Stimulated activated CD4-positive, alpha-beta T cell treated with anti-CD3 and anti-CD28 coated beads, Interleukin-12 subunit alpha, Interleukin-12 subunit beta, amount 100 ng/mL, for 48 hours (primary cell): ENCODE data around the gene TYRP1.

Source experiments
- DNase-seq, 3 donors: peaks; one replicate each; pipeline ENCODE4 v3.0.0-alpha.2; 2020; ENCODE audit warnings: low read depth in 2 of 3, low spot score in 1 of 3

TYRP1 gene

DNA sequence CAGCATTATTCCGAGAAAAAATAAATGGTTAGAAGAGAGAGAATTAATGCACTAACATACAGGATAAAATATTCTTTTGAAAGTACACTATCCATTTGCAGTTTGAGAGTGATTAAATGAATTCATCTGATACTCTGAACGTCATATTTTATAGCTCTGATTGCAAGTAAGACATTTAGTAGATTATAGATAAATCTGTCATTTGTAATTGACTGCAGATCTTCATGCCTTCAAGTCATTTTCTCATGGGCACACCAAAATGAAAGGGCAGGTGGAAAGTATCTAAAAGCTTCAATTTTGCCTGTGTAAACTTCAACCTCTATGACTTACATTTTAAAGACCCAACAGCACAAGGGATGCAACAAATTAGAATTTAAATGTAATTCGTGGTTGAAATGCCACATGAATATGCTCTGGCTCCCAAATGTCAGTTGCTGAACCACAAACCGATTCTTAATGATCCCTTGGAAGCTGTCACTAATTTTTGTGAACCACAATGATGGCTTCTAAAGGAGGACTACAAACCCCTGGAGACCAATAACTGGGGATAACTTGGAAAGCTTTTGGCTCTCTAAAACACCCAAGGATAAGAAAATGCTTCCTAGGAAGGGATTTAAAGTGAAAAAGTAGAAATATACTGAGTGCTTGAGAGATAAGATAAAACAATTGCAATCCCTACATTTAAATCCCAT is 3.9 kb downstream of the TYRP1 start:
- no peak for DNase-seq

DNA sequence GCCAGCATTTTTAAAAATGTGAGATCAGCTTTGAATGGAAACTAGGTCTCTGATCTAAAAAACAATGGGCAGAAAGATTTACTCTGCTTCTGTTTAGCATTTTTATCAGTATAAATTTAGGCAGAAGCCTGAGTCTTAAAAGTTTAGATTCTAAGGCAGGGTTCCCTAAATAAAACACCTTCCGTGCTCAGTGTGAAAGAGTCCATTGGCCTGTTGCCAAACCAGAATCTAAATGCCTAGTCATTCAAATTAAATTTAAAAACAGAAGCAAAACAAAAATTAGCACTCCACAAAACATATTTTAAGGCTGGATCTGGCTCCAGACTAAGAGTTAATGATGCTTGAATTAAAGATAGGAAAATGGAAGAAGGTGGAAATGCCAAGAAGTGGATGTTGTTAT is 4.5 kb downstream of the TYRP1 start:
- no peak for DNase-seq

DNA sequence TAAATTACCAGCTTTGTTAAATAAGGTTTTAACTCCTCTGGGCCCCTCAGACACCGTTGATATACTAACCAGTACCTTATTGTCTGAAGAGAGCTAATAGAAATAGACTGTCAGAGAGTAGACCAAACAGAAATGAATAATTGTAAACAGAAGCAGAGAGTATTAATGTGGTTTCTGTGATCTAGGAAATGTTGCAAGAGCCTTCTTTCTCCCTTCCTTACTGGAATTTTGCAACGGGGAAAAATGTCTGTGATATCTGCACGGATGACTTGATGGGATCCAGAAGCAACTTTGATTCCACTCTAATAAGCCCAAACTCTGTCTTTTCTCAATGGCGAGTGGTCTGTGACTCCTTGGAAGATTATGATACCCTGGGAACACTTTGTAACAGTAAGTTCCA is 5.1 kb downstream of the TYRP1 start:
- DNase-seq: no peak

DNA sequence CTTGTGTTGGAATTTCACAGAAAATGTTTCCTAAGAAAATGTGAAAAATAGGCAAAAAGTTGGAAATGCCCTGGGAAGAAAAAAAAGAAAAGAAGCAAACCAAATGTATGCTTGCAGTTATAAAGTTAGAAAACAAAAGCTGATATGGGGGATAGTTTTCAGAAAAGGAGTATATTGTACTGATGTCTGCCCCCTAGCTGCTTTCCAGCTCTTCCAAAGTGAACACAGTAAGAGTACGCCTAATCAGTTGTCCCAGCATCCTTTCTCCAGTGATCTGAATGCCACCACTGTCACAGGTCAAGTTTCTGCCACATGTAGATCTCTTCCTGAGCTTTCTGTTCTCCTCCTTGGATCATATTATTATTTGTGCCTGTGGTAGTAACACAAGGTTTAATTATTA is 5.8 kb downstream of the TYRP1 start:
- no peak for DNase-seq

DNA sequence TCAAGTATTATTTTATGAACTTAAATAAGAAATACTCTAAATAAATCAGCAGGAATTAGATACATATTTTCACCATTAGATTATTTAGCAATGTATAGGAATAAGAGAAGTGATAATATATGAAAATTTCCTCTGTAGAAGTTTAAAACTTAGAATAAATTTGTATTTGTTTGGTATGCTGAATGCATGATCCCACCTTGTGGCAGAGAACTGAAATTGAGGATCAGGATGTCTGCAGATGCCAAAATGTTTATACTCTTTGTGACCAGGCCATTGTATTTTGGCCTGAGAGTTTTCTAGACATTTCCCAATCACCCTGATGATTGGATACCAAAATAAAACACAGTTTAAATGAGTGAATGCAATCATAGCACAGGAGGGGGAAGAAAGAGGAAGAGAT is 6.3 kb downstream of the TYRP1 start:
- no peak for DNase-seq

DNA sequence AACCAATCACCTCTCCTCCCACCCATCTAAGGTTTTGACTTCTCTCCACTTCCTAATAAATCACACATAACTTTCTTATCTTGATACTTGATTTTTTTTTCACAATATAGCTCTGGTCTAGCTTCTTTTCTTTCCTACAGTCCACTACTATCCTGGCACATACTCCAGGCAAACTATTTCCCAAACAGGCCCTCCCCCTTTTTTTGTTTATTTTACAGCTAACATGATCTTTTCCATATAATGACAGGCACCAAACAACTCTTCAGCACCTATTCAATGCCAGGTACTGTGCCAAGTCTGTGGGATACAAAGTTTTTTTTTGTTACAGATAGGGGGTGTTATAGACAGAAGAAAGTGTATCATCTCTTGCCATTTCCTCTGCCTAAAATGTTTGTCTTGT is 7.9 kb downstream of the TYRP1 start:
- DNase-seq: no peak

DNA sequence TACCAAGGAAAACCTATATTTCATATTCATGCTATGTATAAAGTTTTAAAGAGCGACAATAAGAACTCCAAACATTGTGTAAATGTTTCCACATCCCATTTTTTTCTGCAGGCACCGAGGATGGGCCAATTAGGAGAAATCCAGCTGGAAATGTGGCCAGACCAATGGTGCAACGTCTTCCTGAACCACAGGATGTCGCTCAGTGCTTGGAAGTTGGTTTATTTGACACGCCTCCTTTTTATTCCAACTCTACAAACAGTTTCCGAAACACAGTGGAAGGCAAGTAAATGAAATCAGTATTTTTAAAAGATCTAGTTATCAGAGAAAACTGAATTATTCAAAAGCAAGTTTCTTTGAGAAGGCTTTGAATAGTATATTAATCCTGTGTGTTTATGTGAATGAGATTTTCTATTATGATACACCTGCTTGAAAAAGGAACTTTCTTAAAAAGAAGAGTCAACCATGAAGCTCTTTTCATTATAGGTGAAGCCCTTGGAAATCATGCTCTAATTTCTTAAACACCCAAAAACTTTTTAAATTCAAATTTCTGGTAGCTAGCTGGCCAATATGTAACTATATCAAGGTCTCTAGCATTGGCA is 9.1 kb downstream of the TYRP1 start:
- no peak for DNase-seq

DNA sequence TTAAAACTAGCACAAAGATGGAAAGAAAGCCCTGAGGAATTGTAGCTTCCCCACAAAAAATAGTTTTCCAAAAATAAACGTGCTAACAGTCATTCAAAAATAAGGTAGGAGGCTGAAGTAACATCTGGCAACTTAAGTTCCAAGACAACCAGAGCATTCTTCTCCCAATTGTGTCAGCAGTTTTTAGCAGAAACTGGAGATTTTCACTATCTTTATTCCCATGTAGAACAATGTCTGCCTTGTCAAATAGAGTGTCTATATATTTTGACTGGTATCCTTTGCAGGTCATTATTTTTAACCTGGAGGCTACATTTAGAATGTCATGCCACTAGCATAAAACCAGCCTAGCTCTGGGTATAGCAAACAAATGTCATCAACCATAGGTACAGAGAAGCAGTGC is 10.8 kb downstream of the TYRP1 start:
- DNase-seq: no peak

DNA sequence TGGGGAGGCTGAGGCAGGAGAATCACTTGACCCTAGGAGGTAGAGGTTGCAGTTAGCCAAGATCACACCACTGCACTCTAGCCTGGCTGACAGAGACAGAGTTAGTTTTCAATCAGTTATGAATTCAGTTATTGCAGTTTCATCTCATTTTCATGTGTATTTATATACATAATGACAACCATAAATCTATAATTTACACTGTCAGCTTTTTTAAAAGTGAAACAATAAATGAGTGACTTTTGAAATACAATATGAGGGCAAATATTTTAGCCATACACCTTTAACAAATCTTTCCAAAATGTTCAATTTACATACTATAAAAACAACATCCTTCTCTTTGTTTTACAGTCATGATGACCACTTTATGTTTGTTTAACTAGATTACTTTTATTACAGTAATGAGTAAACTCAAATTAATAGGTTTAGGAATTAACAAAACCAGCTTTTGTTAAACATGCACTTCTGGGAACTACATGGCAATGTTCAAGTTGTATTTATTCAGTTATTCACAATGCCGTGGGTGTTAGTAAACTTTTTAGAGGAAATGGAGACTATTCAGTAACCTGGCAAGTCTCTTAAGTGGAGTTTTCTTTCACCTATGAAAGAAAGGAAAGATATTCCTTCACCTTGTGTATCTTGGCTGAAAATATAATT is 12.7 kb downstream of the TYRP1 start:
- no peak for DNase-seq

DNA sequence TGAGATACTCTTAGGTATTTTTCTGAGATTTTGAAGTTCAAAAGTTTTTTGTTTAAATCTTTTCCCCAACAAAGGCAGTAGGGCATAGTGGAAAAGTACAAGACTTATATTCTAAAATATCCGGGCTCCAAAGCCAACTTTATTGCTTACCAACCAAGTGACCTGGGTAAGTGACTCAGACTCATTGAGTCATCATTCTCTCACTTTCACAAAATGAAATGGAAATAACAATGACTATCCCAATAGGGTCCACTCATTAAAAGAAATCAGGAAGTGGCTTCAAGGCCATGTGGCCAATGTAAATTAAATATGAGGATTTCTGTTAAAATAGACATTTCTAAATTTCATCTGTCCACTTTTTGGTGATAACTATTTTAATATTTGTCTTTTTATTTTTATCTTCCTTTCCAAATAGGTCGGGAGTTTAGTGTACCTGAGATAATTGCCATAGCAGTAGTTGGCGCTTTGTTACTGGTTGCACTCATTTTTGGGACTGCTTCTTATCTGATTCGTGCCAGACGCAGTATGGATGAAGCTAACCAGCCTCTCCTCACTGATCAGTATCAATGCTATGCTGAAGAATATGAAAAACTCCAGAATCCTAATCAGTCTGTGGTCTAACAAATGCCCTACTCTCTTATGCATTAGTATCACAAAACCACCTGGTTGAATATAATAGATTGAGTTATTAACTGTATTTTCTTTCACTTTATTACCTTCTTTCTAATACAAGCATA is 15.5 kb downstream of the TYRP1 start:
- no peak for DNase-seq

DNA sequence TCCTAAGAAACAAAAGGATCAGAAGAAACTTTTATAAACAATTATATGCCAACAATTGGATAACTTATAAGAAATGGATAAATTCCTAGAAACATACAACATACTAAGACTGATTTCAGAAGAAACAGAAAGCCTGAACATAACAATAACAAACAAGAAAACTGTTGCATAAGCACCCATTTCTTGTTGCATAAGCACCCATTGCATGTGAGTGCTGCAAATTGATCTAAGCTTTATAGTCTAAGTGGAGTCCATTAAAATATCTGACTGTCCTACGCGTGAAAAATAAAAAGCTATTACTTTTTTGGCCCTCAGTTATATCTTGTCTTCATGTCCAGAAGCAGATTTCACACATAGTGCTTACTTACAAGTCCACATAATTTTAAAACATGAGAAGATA is 19.3 kb downstream of the TYRP1 start:
- no peak for DNase-seq

DNA sequence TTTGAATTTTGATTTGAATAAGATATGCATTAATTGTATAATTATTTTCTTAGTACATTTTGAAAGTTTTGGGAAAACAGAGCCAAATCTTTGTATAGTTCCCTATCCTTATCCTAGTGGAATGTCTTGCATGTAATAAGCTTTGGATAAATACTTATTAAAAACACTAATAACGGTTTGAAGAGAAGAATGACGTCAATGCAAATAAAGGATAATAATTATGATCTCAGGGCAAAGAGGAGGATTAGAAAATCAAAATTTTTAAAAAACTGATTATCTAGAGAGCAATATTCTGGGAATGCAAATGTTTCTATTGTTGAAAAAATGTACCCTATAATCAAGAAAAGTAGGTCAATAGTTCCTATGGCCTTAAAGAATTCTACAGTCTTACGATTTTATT is 22.1 kb downstream of the TYRP1 start:
- no peak for DNase-seq

DNA sequence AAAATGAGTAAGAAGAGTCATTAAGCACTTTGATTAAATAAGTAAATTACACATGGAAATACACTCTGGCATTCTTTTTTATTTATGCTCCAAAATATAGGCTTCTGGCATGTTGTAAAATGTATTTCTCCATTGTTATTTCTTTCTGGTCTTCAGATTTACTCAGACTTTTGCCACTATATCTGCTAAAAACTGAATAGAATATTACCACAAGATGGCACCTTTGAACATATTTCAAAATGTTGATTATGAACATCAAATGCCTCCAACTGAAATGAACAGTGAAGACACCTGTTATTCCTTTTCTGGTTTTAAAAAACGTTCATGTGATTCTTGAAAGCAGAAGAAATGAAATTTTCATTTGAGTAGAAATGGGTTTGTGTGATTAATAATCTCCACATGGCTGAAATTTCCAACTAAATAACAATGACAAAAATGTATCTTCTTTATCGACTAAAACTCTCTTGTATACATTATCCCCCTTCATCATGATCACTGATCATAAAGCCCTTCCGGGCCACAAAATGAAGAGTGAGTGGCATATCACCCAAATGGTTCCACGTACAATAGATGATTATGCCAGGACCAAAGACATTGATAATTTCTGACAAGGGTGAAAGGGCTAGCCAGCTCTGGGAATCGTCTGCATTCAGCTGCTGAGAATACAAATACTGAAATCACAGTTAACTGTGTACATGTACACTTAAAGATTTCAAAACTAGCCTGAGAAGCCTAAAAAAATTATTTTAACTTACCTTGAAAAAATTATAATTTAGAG is 23.8 kb downstream of the TYRP1 start:
- DNase-seq: no peak

DNA sequence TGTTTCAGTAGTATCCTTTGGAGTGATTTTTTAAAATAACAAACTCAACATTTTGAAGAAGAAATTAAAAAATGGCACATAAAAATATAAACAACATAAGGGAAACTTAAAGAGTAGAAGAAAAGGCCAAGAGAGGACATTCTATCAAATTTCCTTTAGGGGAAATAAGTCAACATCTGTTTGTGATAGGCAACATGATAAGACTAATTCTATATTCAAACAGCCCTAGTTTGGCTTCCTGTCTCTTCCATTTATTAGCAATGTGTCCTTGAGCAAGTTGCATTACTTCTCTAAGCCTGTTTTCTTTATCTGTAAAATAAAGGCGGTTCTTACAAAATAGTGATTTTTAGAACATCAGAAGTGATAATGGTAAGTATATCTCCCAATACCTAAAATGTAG is 24.7 kb downstream of the TYRP1 start:
- DNase-seq: no peak

DNA sequence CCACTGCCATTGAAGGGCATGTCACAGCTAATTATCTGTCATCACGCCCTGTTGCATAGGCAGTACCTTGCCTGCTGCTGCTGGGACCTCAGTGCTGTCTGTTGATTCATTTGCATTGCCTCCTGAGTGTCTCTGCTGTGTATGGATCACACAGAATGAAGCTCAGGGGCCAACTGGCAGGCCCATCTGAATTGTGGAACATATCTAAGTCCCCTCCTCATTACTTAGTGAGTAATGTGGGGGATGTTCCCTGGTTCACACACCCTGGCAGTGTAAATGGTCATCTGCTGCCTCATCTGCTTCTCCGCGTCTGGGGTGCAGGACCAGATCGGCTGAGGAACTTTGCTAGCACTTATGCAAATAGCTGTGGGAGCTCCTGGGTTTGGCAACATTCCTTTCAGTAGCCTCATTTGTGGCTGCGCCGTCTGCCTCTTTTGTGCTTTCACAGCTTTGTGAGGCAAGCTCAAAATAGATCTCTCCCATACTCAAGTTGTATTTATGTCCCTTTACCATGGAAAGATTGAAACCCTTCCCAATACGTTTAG is 25.4 kb downstream of the TYRP1 start:
- DNase-seq: no peak

DNA sequence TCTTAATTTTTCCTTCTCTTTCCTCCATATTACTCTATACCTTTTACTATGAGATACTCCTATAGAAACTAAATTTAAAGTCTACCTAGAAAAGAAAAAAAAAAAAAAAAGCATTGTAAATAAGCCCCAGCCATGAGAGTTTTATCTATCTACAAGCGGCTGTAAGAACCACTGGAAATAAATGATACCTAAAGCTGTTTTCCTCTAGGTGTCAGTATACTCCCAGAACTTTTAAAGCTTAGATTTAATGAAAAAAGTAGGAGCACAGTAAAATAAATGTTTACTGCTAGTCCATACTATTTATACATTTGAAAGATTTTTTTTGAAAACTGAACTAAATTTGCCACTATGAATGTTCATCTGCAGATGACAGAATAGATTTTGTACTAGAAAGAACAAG is 26.2 kb downstream of the TYRP1 start:
- no peak for DNase-seq

DNA sequence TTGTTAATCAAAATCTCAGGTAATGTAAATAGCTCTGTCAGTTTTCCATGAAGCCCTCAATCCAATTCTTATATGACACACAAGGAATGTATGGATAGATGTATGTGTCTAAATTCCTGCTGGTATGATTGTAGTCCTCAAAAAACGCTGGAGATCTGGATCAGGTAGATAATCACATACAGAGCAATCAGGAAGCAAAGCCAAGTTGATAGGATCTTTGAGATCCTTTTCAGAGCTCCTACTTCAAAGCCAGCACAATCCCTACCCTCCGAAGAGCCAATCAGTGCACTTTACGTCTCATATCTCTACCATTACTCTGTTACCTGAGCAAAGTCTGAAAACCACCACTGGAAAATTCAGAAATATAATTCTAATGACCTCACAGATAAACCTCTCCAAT is 27.4 kb downstream of the TYRP1 start:
- DNase-seq: no peak

DNA sequence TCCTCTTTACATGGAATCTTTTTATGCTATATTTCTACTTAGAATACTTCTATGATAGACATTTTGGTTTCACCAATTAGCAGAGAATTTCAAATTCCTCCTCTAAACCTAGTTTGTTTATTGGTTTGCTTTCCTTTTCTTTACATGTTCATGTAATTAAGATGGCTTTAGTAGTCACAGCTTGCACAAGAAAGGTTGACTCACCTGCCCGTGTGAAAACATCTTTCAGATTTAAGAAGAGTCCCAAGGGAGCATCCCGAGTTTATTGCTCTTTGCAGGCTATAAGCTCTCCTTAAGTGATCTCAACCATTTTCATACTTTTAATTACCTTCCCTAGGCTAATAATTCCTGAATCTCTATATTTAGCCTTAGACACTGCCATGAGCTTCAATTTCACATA is 28.9 kb downstream of the TYRP1 start:
- no peak for DNase-seq

DNA sequence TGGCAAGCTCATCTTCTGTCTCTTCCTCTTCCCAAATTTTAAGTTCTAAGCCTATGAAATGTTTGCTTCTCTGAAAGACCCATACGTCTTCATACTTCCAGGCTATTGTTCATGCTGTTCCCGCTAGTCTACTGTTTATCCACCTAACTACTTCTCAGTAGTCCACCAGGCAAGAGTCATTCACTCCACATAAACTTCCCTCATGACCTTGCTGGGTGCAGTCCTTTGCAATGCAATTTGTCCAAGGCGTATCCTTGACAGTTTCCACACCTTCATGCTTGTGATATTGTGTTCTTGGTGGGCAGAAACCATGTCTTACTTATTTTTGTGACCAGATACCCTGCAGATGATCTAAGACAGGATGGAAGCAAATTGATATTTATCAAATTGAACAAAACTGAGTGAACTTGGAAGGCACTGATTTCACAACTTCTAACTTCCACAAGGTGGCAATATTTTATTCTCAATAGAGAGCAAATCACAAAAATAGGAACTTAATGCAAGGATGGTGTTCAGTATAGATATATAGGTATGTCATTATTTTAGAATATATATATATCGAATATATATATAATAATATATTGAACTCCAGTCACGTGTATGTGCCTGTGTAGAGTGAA is 30.3 kb downstream of the TYRP1 start:
- DNase-seq: no peak

DNA sequence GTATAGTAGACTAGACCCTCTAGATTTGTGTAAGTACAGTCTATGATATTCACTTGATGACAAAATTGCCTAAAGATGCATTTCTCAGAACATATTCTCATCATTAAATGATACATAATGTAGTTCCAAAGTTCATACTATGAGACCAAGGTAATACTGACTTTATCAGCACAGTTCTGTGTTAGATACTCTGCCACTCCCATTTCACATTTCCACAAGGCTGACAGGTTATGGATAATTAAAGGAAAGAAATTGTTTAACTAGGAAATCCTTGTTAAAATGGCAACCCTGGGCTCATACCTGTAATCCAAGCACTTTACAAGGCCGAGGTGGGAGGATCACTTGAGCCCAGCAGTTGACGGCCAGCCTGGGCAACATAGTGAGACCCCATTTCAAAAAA is 33.6 kb downstream of the TYRP1 start:
- no peak for DNase-seq

DNA sequence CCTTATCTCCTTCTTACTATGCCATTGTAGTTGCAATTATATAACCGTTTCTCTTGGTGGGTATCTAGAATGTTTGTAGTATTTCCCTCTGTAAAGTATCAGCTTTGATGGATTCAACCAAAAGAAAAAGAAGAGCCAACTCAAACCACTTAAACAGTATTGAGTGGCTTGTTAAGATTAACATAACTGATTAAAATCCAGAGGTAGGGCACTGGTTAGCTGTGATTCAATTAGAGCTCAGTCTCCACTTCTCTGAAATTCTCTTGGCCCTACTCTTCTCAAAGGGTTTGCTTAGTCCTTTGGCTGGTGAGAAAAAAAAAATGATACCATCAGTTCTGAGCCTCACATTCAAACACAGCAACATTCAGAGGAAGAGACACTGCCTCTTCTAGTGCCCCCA is 37.0 kb downstream of the TYRP1 start:
- no peak for DNase-seq
